Activated gamma-delta T cell (primary cell): ENCODE results near the gene RGS6.

ENCODE experiments used
- DNase-seq: peaks from one replicate; lab custom pipeline; 2025; lab: John Stamatoyannopoulos, UW

RGS6 gene

GRCh38 chr14:72404106-72404774 lies 472.0 kb downstream of the RGS6 start:
- DNase-seq: no peak

GRCh38 chr14:72404998-72405397 lies 472.8 kb downstream of the RGS6 start:
- no peak for DNase-seq

- no peak for DNase-seq
Measured at GRCh38 chr14:72408020-72408419, 475.8 kb downstream of the RGS6 start.

GRCh38 chr14:72409047-72409446 lies 476.8 kb downstream of the RGS6 start:
- no peak for DNase-seq

- no peak for DNase-seq
Measured at GRCh38 chr14:72416081-72416849, 484.0 kb downstream of the RGS6 start.

GRCh38 chr14:72416892-72417291 lies 484.7 kb downstream of the RGS6 start:
- no peak for DNase-seq

- no peak for DNase-seq
Measured at GRCh38 chr14:72418806-72419205, 486.6 kb downstream of the RGS6 start.

GRCh38 chr14:72419226-72419775 lies 487.1 kb downstream of the RGS6 start:
- DNase-seq: no peak

- DNase-seq: no peak
Measured at GRCh38 chr14:72420749-72421474, 488.7 kb downstream of the RGS6 start.

GRCh38 chr14:72423957-72424356 lies 491.7 kb downstream of the RGS6 start:
- DNase-seq: no peak

GRCh38 chr14:72430457-72430856 lies 498.2 kb downstream of the RGS6 start:
- DNase-seq: no peak

- DNase-seq: no peak
Measured at GRCh38 chr14:72432748-72433147, 500.5 kb downstream of the RGS6 start.

GRCh38 chr14:72433511-72433910 lies 501.3 kb downstream of the RGS6 start:
- no peak for DNase-seq

GRCh38 chr14:72434856-72435255 lies 502.6 kb downstream of the RGS6 start:
- no peak for DNase-seq

- no peak for DNase-seq
Measured at GRCh38 chr14:72439707-72440106, 507.5 kb downstream of the RGS6 start.

GRCh38 chr14:72443256-72443655 lies 511.0 kb downstream of the RGS6 start:
- no peak for DNase-seq

GRCh38 chr14:72443991-72444441 lies 511.8 kb downstream of the RGS6 start:
- no peak for DNase-seq

- no peak for DNase-seq
Measured at GRCh38 chr14:72444701-72445100, 512.5 kb downstream of the RGS6 start.

GRCh38 chr14:72448212-72448611 lies 516.0 kb downstream of the RGS6 start:
- DNase-seq: no peak

GRCh38 chr14:72450473-72451044 lies 518.3 kb downstream of the RGS6 start:
- no peak for DNase-seq

GRCh38 chr14:72451054-72451972 lies 519.1 kb downstream of the RGS6 start:
- peak; percentile 16 for DNase-seq
